HepG2 (cell line): Measurements from ENCODE around the gene GNAI2. TPM values are rescaled to one million over a fixed set of nuclear protein-coding genes. Genes with fewer than 3 reads are reported as not detected.

Experiments used
- ASH2L ChIP-seq: fragments of 300-600, 200-600 bp; sonication (generic); IDR thresholded peaks from 2 replicates; pipeline ENCODE4 v1.7.0; 2017; ENCODE audit warnings: low read depth, mild to moderate bottlenecking, moderate library complexity, mixed read lengths, low read length; ENCODE audit not compliant: insufficient read length
- ATF7 ChIP-seq, 2 experiments: fragments of 450-650 bp in 1 of 2; sonication (generic) in 1 of 2; formaldehyde crosslinking in 1 of 2; IDR thresholded peaks; 2 replicates each; pipeline versions ENCODE4 v1.4.0 to v1.6.1; 2016 to 2020; ENCODE audit warnings: antibody characterized with exemption in 1 of 2, mild to moderate bottlenecking in 1 of 2, missing genetic modification reagents in 1 of 2
- CREM ChIP-seq, 2 experiments: sonication (generic) in 1 of 2; formaldehyde crosslinking in 1 of 2; IDR thresholded peaks; 2 replicates each; pipeline versions ENCODE4 v1.4.0 to v1.6.1; 2016 to 2020; ENCODE audit warnings: antibody characterized with exemption in 1 of 2, mild to moderate bottlenecking in 1 of 2, missing genetic modification reagents in 1 of 2
- ETV5 ChIP-seq: IDR thresholded peaks from 2 replicates; pipeline ENCODE4 v1.6.1; 2018; ENCODE audit warnings: missing biosample characterization, missing genetic modification reagents, inconsistent platforms, borderline replicate concordance
- GATAD2A ChIP-seq: IDR thresholded peaks from 2 replicates; pipeline ENCODE4 v1.6.1; 2016
- REXO4 ChIP-seq: sonication (generic); formaldehyde crosslinking; IDR thresholded peaks from 2 replicates; pipeline ENCODE4 v1.8.0; 2022; ENCODE audit warnings: missing genetic modification reagents, mild to moderate bottlenecking, borderline replicate concordance
- RFX3 ChIP-seq: IDR thresholded peaks from 2 replicates; pipeline ENCODE4 v1.6.1; 2016; ENCODE audit warnings: missing biosample characterization, missing genetic modification reagents
- SALL1 ChIP-seq: sonication (generic); formaldehyde crosslinking; IDR thresholded peaks from 2 replicates; pipeline ENCODE4 v1.8.0; 2022; ENCODE audit warnings: mild to moderate bottlenecking, missing genetic modification reagents
- SP2 ChIP-seq: sonication (generic); formaldehyde crosslinking; IDR thresholded peaks from 2 replicates; pipeline ENCODE4 v1.5.1; 2020; ENCODE audit warnings: mild to moderate bottlenecking, missing genetic modification reagents
- TFAP4 ChIP-seq: sonication (generic); IDR thresholded peaks from 2 replicates; pipeline ENCODE4 v1.6.1; 2016; ENCODE audit warnings: low read depth, borderline replicate concordance
- THAP9 ChIP-seq: sonication (generic); formaldehyde crosslinking; IDR thresholded peaks from 2 replicates; pipeline ENCODE4; 2020; ENCODE audit warnings: missing genetic modification reagents, mild to moderate bottlenecking, borderline replicate concordance
- ZBTB3 ChIP-seq: sonication (generic); formaldehyde crosslinking; IDR thresholded peaks from 2 replicates; pipeline ENCODE4 v1.4.0; 2020; ENCODE audit warnings: low read depth, mild to moderate bottlenecking, moderate library complexity, missing genetic modification reagents, borderline replicate concordance
- ZBTB37 ChIP-seq: sonication (generic); formaldehyde crosslinking; IDR thresholded peaks from 2 replicates; pipeline ENCODE4 v1.4.0; 2020; ENCODE audit warnings: mild to moderate bottlenecking, missing genetic modification reagents
- ZBTB7A ChIP-seq: sonication (generic); formaldehyde crosslinking; IDR thresholded peaks from 2 replicates; pipeline ENCODE4 v1.8.0; 2022; ENCODE audit warnings: mild to moderate bottlenecking, missing genetic modification reagents
- ZFP91 ChIP-seq: sonication (generic); formaldehyde crosslinking; IDR thresholded peaks from 2 replicates; pipeline ENCODE4 v1.9.0; 2022; ENCODE audit warnings: missing genetic modification reagents, mild to moderate bottlenecking, borderline replicate concordance
- ZFX ChIP-seq: sonication (generic); formaldehyde crosslinking; IDR thresholded peaks from 2 replicates; pipeline ENCODE4 v1.4.0; 2020; ENCODE audit warnings: mild to moderate bottlenecking, low read depth, missing genetic modification reagents, moderate library complexity
- ZMAT3 ChIP-seq: sonication (generic); formaldehyde crosslinking; conservative IDR thresholded peaks from 2 replicates; pipeline ENCODE4 v1.7.0; 2021; ENCODE audit warnings: missing genetic modification reagents
- ZNF232 ChIP-seq: sonication (generic); formaldehyde crosslinking; IDR thresholded peaks from 2 replicates; pipeline ENCODE4 v1.4.0; 2020; ENCODE audit warnings: missing genetic modification reagents, borderline replicate concordance
- ZNF337 ChIP-seq: sonication (generic); formaldehyde crosslinking; IDR thresholded peaks from 2 replicates; pipeline ENCODE4 v1.5.1; 2020; ENCODE audit warnings: missing genetic modification reagents, low read depth, mild to moderate bottlenecking, borderline replicate concordance
- ZNF451 ChIP-seq: sonication (generic); formaldehyde crosslinking; IDR thresholded peaks from 2 replicates; pipeline ENCODE4 v1.5.0; 2020; ENCODE audit warnings: mild to moderate bottlenecking, missing genetic modification reagents
- ZNF598 ChIP-seq: sonication (generic); formaldehyde crosslinking; IDR thresholded peaks from 2 replicates; pipeline ENCODE4 v1.5.1; 2020; ENCODE audit warnings: mild to moderate bottlenecking, missing genetic modification reagents, borderline replicate concordance
- ZNF607 ChIP-seq: sonication (generic); formaldehyde crosslinking; IDR thresholded peaks from 2 replicates; pipeline ENCODE4 v1.5.1; 2020; ENCODE audit warnings: missing genetic modification reagents, mild to moderate bottlenecking, borderline replicate concordance
- ZNF816 ChIP-seq: sonication (generic); formaldehyde crosslinking; IDR thresholded peaks from 2 replicates; pipeline ENCODE4 v1.8.0; 2022; ENCODE audit warnings: missing genetic modification reagents, mild to moderate bottlenecking, borderline replicate concordance
- polyA plus RNA-seq, 8 experiments: library from polyadenylated mRNA; depleted of rRNA in 3 of 8; stranded (reverse) in 7 of 8; unstranded in 1 of 8; fragments of >200 nt; fragmentation: Illumina TruSeq in 4 of 8; extraction: Trizol in 4 of 8; gene quantifications; 2 replicates each; pipeline versions ENCODE4 v1.2.1 to v1.2.3, GENCODE V29; 2011 to 2016; ENCODE audit warnings: low read depth in 4 of 8, missing spikeins in 1 of 8, mixed read lengths in 1 of 8; ENCODE audit not compliant: insufficient read depth in 1 of 8
- total RNA-seq, 5 experiments: library from RNA; depleted of rRNA; stranded (reverse); fragments of >200 nt; fragmentation: Illumina TruSeq; extraction: Trizol; gene quantifications; 2 replicates each; pipeline ENCODE4 v1.2.3, GENCODE V29; 2016; ENCODE audit warnings: low read depth in 1 of 5

The GNAI2 gene
- total and polyA plus RNA-seq, 2 of the 13 experiments (the other 11 are each of a cell fraction or from before 2014, with no cell fraction given) = 51.1 to 66.2 TPM

GRCh38 chr3:50196253-50196801, 39.7 kb upstream of the GNAI2 start (continued):
- TF ChIP-seq ZFP91 (peak; percentile 3; the same call in 1 of the 2 replicates), SP2 (CRISPR knock-in tag) (0 out of 2 replicates have a peak, but pooled peaks have one; percentile 5), ASH2L (peak; percentile 62), THAP9 (CRISPR knock-in tag) (peak; percentile 48; the same call in 1 of the 2 replicates), ZBTB37 (no peak), REXO4 (CRISPR knock-in tag) (no peak), ZNF598 (CRISPR knock-in tag) (no peak), ZNF451 (CRISPR knock-in tag) (no peak; the same call in 1 of the 2 replicates), ZNF337 (CRISPR knock-in tag) (no peak), ATF7 (IDR thresholded peaks at IDR 0.05) (no peak), ATF7 (CRISPR knock-in tag; IDR thresholded peaks at IDR 0.05) (no peak), ZNF232 (CRISPR knock-in tag) (no peak), ZFX (CRISPR knock-in tag) (peak; percentile 89), ETV5 (CRISPR knock-in tag) (no peak), GATAD2A (no peak), ZBTB3 (CRISPR knock-in tag) (no peak; the same call in 1 of the 2 replicates), ZBTB7A (CRISPR knock-in tag) (no peak), SALL1 (CRISPR knock-in tag) (peak; percentile 13), ZNF816 (CRISPR knock-in tag) (no peak), RFX3 (CRISPR knock-in tag) (no peak), ZNF607 (CRISPR knock-in tag) (no peak), CREM (IDR thresholded peaks at IDR 0.05) (no peak; the same call in 1 of the 2 replicates), CREM (CRISPR knock-in tag; IDR thresholded peaks at IDR 0.05) (no peak), TFAP4 (no peak), ZMAT3 (CRISPR knock-in tag) (no peak)
